Measurements from ENCODE around the gene SDHC. TPM values are rescaled to one million over a fixed set of nuclear protein-coding genes. Genes with fewer than 3 reads are reported as not detected.

The SDHC gene
- polyA plus RNA-seq, 1 of the 3 experiments (the other 2 are of a cell fraction), result 195 TPM

GRCh38 chr1:161335796-161336195 is 21.6 kb downstream of the SDHC start (continued):
- TF ChIP-seq, protein P1, sequence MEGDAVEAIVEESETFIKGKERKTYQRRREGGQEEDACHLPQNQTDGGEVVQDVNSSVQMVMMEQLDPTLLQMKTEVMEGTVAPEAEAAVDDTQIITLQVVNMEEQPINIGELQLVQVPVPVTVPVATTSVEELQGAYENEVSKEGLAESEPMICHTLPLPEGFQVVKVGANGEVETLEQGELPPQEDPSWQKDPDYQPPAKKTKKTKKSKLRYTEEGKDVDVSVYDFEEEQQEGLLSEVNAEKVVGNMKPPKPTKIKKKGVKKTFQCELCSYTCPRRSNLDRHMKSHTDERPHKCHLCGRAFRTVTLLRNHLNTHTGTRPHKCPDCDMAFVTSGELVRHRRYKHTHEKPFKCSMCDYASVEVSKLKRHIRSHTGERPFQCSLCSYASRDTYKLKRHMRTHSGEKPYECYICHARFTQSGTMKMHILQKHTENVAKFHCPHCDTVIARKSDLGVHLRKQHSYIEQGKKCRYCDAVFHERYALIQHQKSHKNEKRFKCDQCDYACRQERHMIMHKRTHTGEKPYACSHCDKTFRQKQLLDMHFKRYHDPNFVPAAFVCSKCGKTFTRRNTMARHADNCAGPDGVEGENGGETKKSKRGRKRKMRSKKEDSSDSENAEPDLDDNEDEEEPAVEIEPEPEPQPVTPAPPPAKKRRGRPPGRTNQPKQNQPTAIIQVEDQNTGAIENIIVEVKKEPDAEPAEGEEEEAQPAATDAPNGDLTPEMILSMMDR (IDR thresholded peaks at IDR 0.05), result no peak
- TF ChIP-seq NFIC (IDR thresholded peaks at IDR 0.05; ENCODE audit: borderline replicate concordance) (no peak), RCOR1 (IDR thresholded peaks at IDR 0.05; ENCODE audit: low read length) (no peak), EZH2phosphoT487 (IDR thresholded peaks at IDR 0.05; ENCODE audit: borderline replicate concordance, low read depth) (no peak), TAF1 (IDR thresholded peaks at IDR 0.05; ENCODE audit: borderline replicate concordance, low read depth, low read length) (no peak), NRF1 (IDR thresholded peaks at IDR 0.05; ENCODE audit: low read depth, low read length) (no peak)

DNA sequence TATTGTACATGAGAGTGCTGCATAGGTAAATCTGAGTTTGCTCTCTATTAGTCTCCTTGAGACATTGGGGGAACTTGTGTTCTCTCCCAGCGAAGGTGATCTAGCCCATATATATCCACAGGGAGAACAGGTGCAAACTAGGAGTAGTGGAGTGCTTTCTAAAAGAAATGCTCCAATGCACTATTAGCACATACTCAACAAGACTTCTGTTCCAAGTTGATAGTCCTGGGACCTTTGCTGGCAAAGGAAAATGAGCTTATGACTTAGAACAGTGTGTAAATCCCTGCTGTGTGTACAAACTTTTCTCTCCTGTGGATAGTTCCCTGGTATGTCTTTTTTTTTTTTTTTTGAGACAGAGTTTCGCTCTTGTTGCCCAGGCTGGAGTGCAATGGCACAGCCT is 28.0 kb downstream of the SDHC start:
- H3K79me2 ChIP-seq (ENCODE audit: insufficient read depth), result no peaks in the 10 kb centered on the region
- DNase-seq, result no peak
- peaks cover 46% of the 10 kb centered on the region in 2 experiments for H3K36me3 ChIP-seq (replicated peaks in 1 of 2; ENCODE audit: control insufficient read depth in 1 of 2, insufficient read depth in 2 of 2, low read length in 1 of 2)
- ChIA-PET CTCF (interaction anchor here (1.0 kb wide), 1 partner anchor 25 kb away, joined by 3 read pairs; the partner anchor contains the start of gene CFAP126), POLR2A (no interaction called here)
- H3K9ac ChIP-seq, result no peak overlapping the region
- no peaks in the 10 kb centered on the region for H3K9me2 ChIP-seq
- no peak overlapping the region for H3K4me2 ChIP-seq
- H3K9me3 ChIP-seq, result no peaks in the 10 kb centered on the region
- H3K4me1 ChIP-seq (ENCODE audit: control insufficient read depth in 1 of 2, insufficient read depth in 2 of 2, low read depth in 1 of 2, low read length in 1 of 2), result no peaks in the 10 kb centered on the region
- H3K27ac ChIP-seq (ENCODE audit: low read depth in 2 of 2, low read length in 1 of 2), result no peak overlapping the region
- H3K27me3 ChIP-seq (ENCODE audit: insufficient read depth), result no peaks in the 10 kb centered on the region
- H3K4me3 ChIP-seq (ENCODE audit: low read depth in 2 of 2, low read length in 1 of 2), result no peak overlapping the region
- H4K20me1 ChIP-seq (ENCODE audit: insufficient read depth), result no peaks in the 10 kb centered on the region
- H3F3A ChIP-seq (replicated peaks; ENCODE audit: insufficient read depth), result no peaks in the 10 kb centered on the region
- WGBS (ENCODE audit: low lambda C conversion rate), result 100% methylated on average over 2 of the region's 2 CpGs
- TF ChIP-seq MXI1 (IDR thresholded peaks at IDR 0.05; ENCODE audit: low read depth, low read length) (no peak), EZH2phosphoT487 (IDR thresholded peaks at IDR 0.05; ENCODE audit: borderline replicate concordance, low read depth) (no peak), MAX (IDR thresholded peaks at IDR 0.05; ENCODE audit: low read depth) (no peak), ZBTB33 (IDR thresholded peaks at IDR 0.05; ENCODE audit: borderline replicate concordance, low read depth) (no peak), ELF1 (IDR thresholded peaks at IDR 0.05) (no peak), RXRA (IDR thresholded peaks at IDR 0.05; ENCODE audit: borderline replicate concordance, low read depth) (no peak), YY1 (IDR thresholded peaks at IDR 0.05; ENCODE audit: low read depth) (no peak), MEF2A (IDR thresholded peaks at IDR 0.05; ENCODE audit: borderline replicate concordance, low read depth) (no peak), FOXM1 (IDR thresholded peaks at IDR 0.05; ENCODE audit: low read depth) (no peak), RAD21 (IDR thresholded peaks at IDR 0.05; ENCODE audit: low read length) (no peak), CHD2 (IDR thresholded peaks at IDR 0.05; ENCODE audit: low read length, partially characterized antibody) (no peak), JUND (IDR thresholded peaks at IDR 0.05) (no peak), FOSL2 (IDR thresholded peaks at IDR 0.05; ENCODE audit: borderline replicate concordance, low read depth) (no peak), TEAD4 (IDR thresholded peaks at IDR 0.05; ENCODE audit: borderline replicate concordance, insufficient read depth) (no peak), NFIC (IDR thresholded peaks at IDR 0.05; ENCODE audit: borderline replicate concordance) (no peak), GATA2 (CRISPR knock-in tag; IDR thresholded peaks at IDR 0.05) (no peak), FOXJ3 (CRISPR knock-in tag; IDR thresholded peaks at IDR 0.05) (no peak), TAF1 (IDR thresholded peaks at IDR 0.05; ENCODE audit: borderline replicate concordance, low read depth, low read length) (no peak)
- TF ChIP-seq, protein P1 (IDR thresholded peaks at IDR 0.05), result no peak
- TF ChIP-seq, protein P2, sequence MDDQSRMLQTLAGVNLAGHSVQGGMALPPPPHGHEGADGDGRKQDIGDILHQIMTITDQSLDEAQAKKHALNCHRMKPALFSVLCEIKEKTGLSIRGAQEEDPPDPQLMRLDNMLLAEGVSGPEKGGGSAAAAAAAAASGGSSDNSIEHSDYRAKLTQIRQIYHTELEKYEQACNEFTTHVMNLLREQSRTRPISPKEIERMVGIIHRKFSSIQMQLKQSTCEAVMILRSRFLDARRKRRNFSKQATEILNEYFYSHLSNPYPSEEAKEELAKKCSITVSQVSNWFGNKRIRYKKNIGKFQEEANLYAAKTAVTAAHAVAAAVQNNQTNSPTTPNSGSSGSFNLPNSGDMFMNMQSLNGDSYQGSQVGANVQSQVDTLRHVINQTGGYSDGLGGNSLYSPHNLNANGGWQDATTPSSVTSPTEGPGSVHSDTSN (IDR thresholded peaks at IDR 0.05), result no peak
- no peak overlapping the region for H2AFZ ChIP-seq (ENCODE audit: low read depth)

Measured in SK-N-SH (cell line).